ENCODE results near the gene UNG. TPM values are rescaled to one million over a fixed set of nuclear protein-coding genes. Genes with fewer than 3 reads are reported as not detected.

Gene UNG
- total RNA-seq, 1 experiment from 2014 or later = 99.0 TPM

GRCh38 chr12:109121346-109121880 lies 24.0 kb downstream of the UNG start:
- Histone ChIP-seq H4K20me1 (ENCODE audit: insufficient read depth) (no peaks in the 10 kb centered on the region), H3K27ac (ENCODE audit: low read depth, low read length) (no peak overlapping the region), H3K4me2 (ENCODE audit: low read length) (no peak overlapping the region), H2AFZ (ENCODE audit: low read depth, low read length, poor library complexity, severe bottlenecking) (no peak overlapping the region), H3K27me3 (ENCODE audit: insufficient read depth, low read length) (no peaks in the 10 kb centered on the region), H3K9me2 (ENCODE audit: insufficient read depth) (no peaks in the 10 kb centered on the region), H3K36me3 (ENCODE audit: control insufficient read depth in 1 of 2, insufficient read depth in 2 of 2, low read length in 2 of 2) (no peaks in the 10 kb centered on the region), H3K4me3 (replicated peaks in 1 of 2; ENCODE audit: low read depth in 1 of 2, low read length in 2 of 2) (no peak overlapping the region), H3K4me1 (ENCODE audit: control insufficient read depth in 1 of 2, insufficient read depth in 2 of 2, low read length in 2 of 2) (no peaks in the 10 kb centered on the region), H3K9ac (ENCODE audit: low read length) (no peak overlapping the region), H3K9me3 (ENCODE audit: control insufficient read depth in 1 of 2, insufficient read depth in 1 of 2, low read depth in 1 of 2, low read length in 2 of 2) (no peaks in the 10 kb centered on the region), H3K79me2 (ENCODE audit: insufficient read depth, low read length) (no peaks in the 10 kb centered on the region)
- no TSS peak for BruUV-seq (replicated peaks)
- DNase-seq (ENCODE audit: low read depth, low spot score) = no peak
- CTCF ChIA-PET = interaction anchor here (3.6 kb wide), 1 partner anchor 10 kb away, joined by 15 read pairs; no protein-coding TSS in a partner anchor
- RAD21 ChIA-PET (ENCODE audit: low non-redundant PET in 1 of 2, low total read pairs in 2 of 2, uncharacterized antibody in 2 of 2, unreplicated experiment in 2 of 2) = no interaction called here
- no peak for ATAC-seq
- POLR2A ChIA-PET = no interaction called here
- intact Hi-C loops (cut with micrococcal nuclease) = no loop called here
- TF ChIP-seq EZH2 (IDR thresholded peaks at IDR 0.05) = no peak
- TF ChIP-seq ZFX (IDR thresholded peaks at IDR 0.05) = no peak
- TF ChIP-seq EGR1 (IDR thresholded peaks at IDR 0.05; ENCODE audit: low read depth) = no peak

- Histone ChIP-seq H3K4me2 (ENCODE audit: low read length) (no peak overlapping the region), H2AFZ (ENCODE audit: low read depth, low read length, poor library complexity, severe bottlenecking) (no peak overlapping the region), H3K27ac (ENCODE audit: low read depth, low read length) (no peak overlapping the region), H4K20me1 (ENCODE audit: insufficient read depth) (no peaks in the 10 kb centered on the region), H3K27me3 (ENCODE audit: insufficient read depth, low read length) (no peaks in the 10 kb centered on the region), H3K9me3 (ENCODE audit: control insufficient read depth in 1 of 2, insufficient read depth in 1 of 2, low read depth in 1 of 2, low read length in 2 of 2) (no peaks in the 10 kb centered on the region), H3K4me1 (ENCODE audit: control insufficient read depth in 1 of 2, insufficient read depth in 2 of 2, low read length in 2 of 2) (no peaks in the 10 kb centered on the region), H3K9ac (ENCODE audit: low read length) (no peak overlapping the region), H3K79me2 (ENCODE audit: insufficient read depth, low read length) (no peaks in the 10 kb centered on the region), H3K4me3 (replicated peaks in 1 of 2; ENCODE audit: low read depth in 1 of 2, low read length in 2 of 2) (no peak overlapping the region), H3K9me2 (ENCODE audit: insufficient read depth) (no peaks in the 10 kb centered on the region), H3K36me3 (ENCODE audit: control insufficient read depth in 1 of 2, insufficient read depth in 2 of 2, low read length in 2 of 2) (no peaks in the 10 kb centered on the region)
- ChIA-PET CTCF (interaction anchor here (1.6 kb wide), 1 partner anchor 13 kb away, joined by 4 read pairs; no protein-coding TSS in a partner anchor), POLR2A (no interaction called here), RAD21 (ENCODE audit: low non-redundant PET in 1 of 2, low total read pairs in 2 of 2, uncharacterized antibody in 2 of 2, unreplicated experiment in 2 of 2) (no interaction called here)
- no peak for ATAC-seq
- TF ChIP-seq ZBTB33 (IDR thresholded peaks at IDR 0.05; ENCODE audit: extremely low read depth, insufficient replicate concordance, low read length) (no peak), SP1 (IDR thresholded peaks at IDR 0.05; ENCODE audit: low read depth) (no peak), SRF (IDR thresholded peaks at IDR 0.05; ENCODE audit: low read depth) (no peak), ZNF274 (IDR thresholded peaks at IDR 0.05; ENCODE audit: low read depth, low read length) (no peak), CEBPB (IDR thresholded peaks at IDR 0.05; ENCODE audit: low read depth) (no peak), CBX3 (IDR thresholded peaks at IDR 0.05; ENCODE audit: low read depth) (no peak)
- TF ChIP-seq, protein P1, sequence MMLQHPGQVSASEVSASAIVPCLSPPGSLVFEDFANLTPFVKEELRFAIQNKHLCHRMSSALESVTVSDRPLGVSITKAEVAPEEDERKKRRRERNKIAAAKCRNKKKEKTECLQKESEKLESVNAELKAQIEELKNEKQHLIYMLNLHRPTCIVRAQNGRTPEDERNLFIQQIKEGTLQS (IDR thresholded peaks at IDR 0.05) = no peak
- no TSS peak for BruUV-seq (replicated peaks)
- DNase-seq (ENCODE audit: low read depth, low spot score) = no peak
- intact Hi-C loops (cut with micrococcal nuclease) = no loop called here
Observed at GRCh38 chr12:109124878-109125648, 27.7 kb downstream of the UNG start.

Data from HCT116 (cell line).